Measurements from ENCODE around the gene PNPO. TPM values are rescaled to one million over a fixed set of nuclear protein-coding genes. Genes with fewer than 3 reads are reported as not detected.

PNPO gene
- total RNA-seq, 4 donors from 2014 or later, result 47.3 to 103 (median 78.9) TPM

- WGBS, 2 donors, result 72% methylated on average over 4 of the region's 4 CpGs
- H3K36me3 ChIP-seq, result no peaks in the 10 kb centered on the region
- no peaks in the 10 kb centered on the region for H3K9me3 ChIP-seq
- H3K27ac ChIP-seq, result no peak overlapping the region
- H3K4me3 ChIP-seq (replicated peaks in 1 of 3), result no peak overlapping the region
- no peaks in the 10 kb centered on the region for H3K27me3 ChIP-seq
- intact Hi-C loops (cut with DNase I), result no loop called here
- TF ChIP-seq POLR2A (IDR thresholded peaks at IDR 0.05), result no peak
- TF ChIP-seq, protein P1, sequence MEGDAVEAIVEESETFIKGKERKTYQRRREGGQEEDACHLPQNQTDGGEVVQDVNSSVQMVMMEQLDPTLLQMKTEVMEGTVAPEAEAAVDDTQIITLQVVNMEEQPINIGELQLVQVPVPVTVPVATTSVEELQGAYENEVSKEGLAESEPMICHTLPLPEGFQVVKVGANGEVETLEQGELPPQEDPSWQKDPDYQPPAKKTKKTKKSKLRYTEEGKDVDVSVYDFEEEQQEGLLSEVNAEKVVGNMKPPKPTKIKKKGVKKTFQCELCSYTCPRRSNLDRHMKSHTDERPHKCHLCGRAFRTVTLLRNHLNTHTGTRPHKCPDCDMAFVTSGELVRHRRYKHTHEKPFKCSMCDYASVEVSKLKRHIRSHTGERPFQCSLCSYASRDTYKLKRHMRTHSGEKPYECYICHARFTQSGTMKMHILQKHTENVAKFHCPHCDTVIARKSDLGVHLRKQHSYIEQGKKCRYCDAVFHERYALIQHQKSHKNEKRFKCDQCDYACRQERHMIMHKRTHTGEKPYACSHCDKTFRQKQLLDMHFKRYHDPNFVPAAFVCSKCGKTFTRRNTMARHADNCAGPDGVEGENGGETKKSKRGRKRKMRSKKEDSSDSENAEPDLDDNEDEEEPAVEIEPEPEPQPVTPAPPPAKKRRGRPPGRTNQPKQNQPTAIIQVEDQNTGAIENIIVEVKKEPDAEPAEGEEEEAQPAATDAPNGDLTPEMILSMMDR (IDR thresholded peaks at IDR 0.05), result no peak
- DNase-seq, result no peak
- peaks cover 8 to 21% of the 10 kb centered on the region in 2 donors for H3K4me1 ChIP-seq
These were observed 50.8 kb downstream of the PNPO start for GRCh38 chr17:47992216-47992615.

DNA sequence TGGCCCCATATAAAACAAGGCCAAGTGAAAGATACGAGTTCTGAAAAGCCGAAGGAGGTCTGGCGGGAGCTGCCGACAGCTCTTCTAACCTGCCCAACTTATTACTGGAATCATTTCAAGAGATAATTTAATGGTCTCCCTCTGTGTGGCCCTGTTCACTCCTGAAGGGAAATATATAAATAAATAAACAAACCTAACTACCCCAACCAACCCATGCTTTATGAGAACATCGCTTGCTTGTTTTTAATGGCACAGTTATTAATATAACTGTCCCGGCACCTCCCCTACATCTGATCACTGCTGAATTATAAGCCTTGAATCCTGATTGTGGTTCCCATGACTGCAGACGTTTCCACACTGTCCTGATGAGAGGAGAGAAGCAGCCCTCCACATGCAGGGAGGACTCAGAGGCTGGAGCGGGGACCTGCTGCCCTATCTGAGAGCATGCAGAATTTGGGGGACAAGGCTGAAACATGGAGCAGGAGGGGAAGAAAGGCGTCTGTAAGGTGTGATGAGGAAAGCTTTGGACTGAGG lies 51.7 kb downstream of the PNPO start:
- no peaks in the 10 kb centered on the region for H3K9me3 ChIP-seq
- H3K4me3 ChIP-seq (replicated peaks in 1 of 3), result no peak overlapping the region
- WGBS, 2 donors, result 73 to 87% methylated on average over 9 of the region's 9 CpGs
- H3K36me3 ChIP-seq, result no peaks in the 10 kb centered on the region
- no peaks in the 10 kb centered on the region for H3K27me3 ChIP-seq
- peaks cover 0 to 12% of the 10 kb centered on the region in 2 donors for H3K4me1 ChIP-seq
- TF ChIP-seq POLR2A (IDR thresholded peaks at IDR 0.05), result no peak
- TF ChIP-seq, protein P1 (IDR thresholded peaks at IDR 0.05), result no peak
- H3K27ac ChIP-seq, result no peak overlapping the region
- intact Hi-C loops (cut with DNase I), result no loop called here
- no peak for DNase-seq

GRCh38 chr17:47993964-47994363 lies 52.6 kb downstream of the PNPO start:
- Histone ChIP-seq H3K27ac (no peak overlapping the region), H3K9me3 (no peaks in the 10 kb centered on the region), H3K4me3 (replicated peaks in 1 of 3) (no peak overlapping the region), H3K4me1 (peaks cover 0 to 7% of the 10 kb centered on the region in 2 donors), H3K36me3 (no peaks in the 10 kb centered on the region), H3K27me3 (no peaks in the 10 kb centered on the region)
- TF ChIP-seq POLR2A (IDR thresholded peaks at IDR 0.05), result no peak
- TF ChIP-seq, protein P1 (IDR thresholded peaks at IDR 0.05), result no peak
- intact Hi-C loops (cut with DNase I), result no loop called here
- 86 to 91% methylated on average over 5 of the region's 5 CpGs for WGBS, 2 donors
- DNase-seq, result no peak

GRCh38 chr17:47994724-47995123 lies 53.4 kb downstream of the PNPO start:
- Histone ChIP-seq H3K36me3 (no peaks in the 10 kb centered on the region), H3K9me3 (no peaks in the 10 kb centered on the region), H3K4me1 (peaks cover 0 to 7% of the 10 kb centered on the region in 2 donors), H3K27ac (no peak overlapping the region), H3K27me3 (no peaks in the 10 kb centered on the region), H3K4me3 (replicated peaks in 1 of 3) (no peak overlapping the region)
- intact Hi-C loops (cut with DNase I), result no loop called here
- 85 to 90% methylated on average over 2 to 4 of the region's 4 CpGs for WGBS, 2 donors
- no peak for TF ChIP-seq POLR2A (IDR thresholded peaks at IDR 0.05)
- TF ChIP-seq, protein P1 (IDR thresholded peaks at IDR 0.05), result no peak
- DNase-seq, result no peak

GRCh38 chr17:47995241-47995935 lies 54.0 kb downstream of the PNPO start:
- Histone ChIP-seq H3K27ac (no peak overlapping the region), H3K4me1 (peaks cover 0 to 7% of the 10 kb centered on the region in 2 donors), H3K9me3 (no peaks in the 10 kb centered on the region), H3K27me3 (no peaks in the 10 kb centered on the region), H3K36me3 (no peaks in the 10 kb centered on the region), H3K4me3 (replicated peaks in 1 of 3) (no peak overlapping the region)
- TF ChIP-seq POLR2A (IDR thresholded peaks at IDR 0.05), result no peak
- TF ChIP-seq, protein P1 (IDR thresholded peaks at IDR 0.05), result no peak
- intact Hi-C loops (cut with DNase I), result no loop called here
- 76 to 82% methylated on average over 13 of the region's 13 CpGs for WGBS, 2 donors
- DNase-seq, result no peak

All from thyroid gland (tissue), 4 donors.